Transverse colon (tissue), 4 donors: Measurements from ENCODE around the gene PPP1CA. TPM values are rescaled to one million over a fixed set of nuclear protein-coding genes. Genes with fewer than 3 reads are reported as not detected.
A peak's percentile ranks its signal among the peaks of the same experiment; 100 is the strongest.

Source experiments
- DNase-seq: peaks from one replicate; pipeline ENCODE4 v3.0.0-alpha.2; 2019
- H3K27ac ChIP-seq, 4 donors: fragments of 200-600 bp; sonication (generic); 2 replicates each; pipeline ENCODE4 v1.5.1; 2016 to 2018; ENCODE audit warnings: inconsistent platforms in 4 of 4
- H3K27me3 ChIP-seq: fragments of 200-600 bp; sonication (generic); 2 replicates; pipeline ENCODE4 v1.5.1; 2017; ENCODE audit warnings: inconsistent platforms
- H3K36me3 ChIP-seq, 4 donors: fragments of 200-600 bp; sonication (generic); 2 replicates each; pipeline ENCODE4 v1.5.1; 2017 to 2019; ENCODE audit warnings: inconsistent platforms in 4 of 4
- H3K4me1 ChIP-seq, 4 donors: fragments of 200-600 bp; sonication (generic); 2 replicates each; pipeline ENCODE4 v1.5.1; 2017 to 2020; ENCODE audit warnings: inconsistent platforms in 4 of 4
- H3K4me3 ChIP-seq, 4 donors: fragments of 200-600 bp; sonication (generic); 1 replicate in 1 of 4; 2 replicates in 3 of 4; pipeline versions ENCODE4 v1.5.1 to v1.6.1; 2017 to 2019; ENCODE audit warnings: inconsistent platforms in 4 of 4
- H3K9me3 ChIP-seq, 2 donors: fragments of 200-600 bp; sonication (generic); 2 replicates each; pipeline ENCODE4 v1.5.1; 2017 to 2019; ENCODE audit warnings: inconsistent platforms in 2 of 2
- CTCF ChIP-seq, 5 experiments: fragments of 200-600 bp in 3 of 5; fragments of 450-650 bp in 2 of 5; sonication (generic) in 3 of 5; IDR thresholded peaks; 1 replicate in 2 of 5; 2 replicates in 3 of 5; pipeline ENCODE4 v1.5.1; 2016 to 2017; ENCODE audit warnings: antibody characterized with exemption in 5 of 5, inconsistent platforms in 3 of 5, mild to moderate bottlenecking in 2 of 5, moderate library complexity in 1 of 5
- EP300 ChIP-seq: sonication (generic); formaldehyde crosslinking; IDR thresholded peaks from one replicate; pipeline ENCODE4 v1.6.1; 2017; ENCODE audit warnings: antibody characterized with exemption, low read depth
- POLR2A ChIP-seq: fragments of 450-650 bp; IDR thresholded peaks from one replicate; pipeline ENCODE4 v1.6.1; 2016; ENCODE audit warnings: antibody characterized with exemption, mild to moderate bottlenecking, moderate library complexity
- POLR2AphosphoS5 ChIP-seq, 3 donors: sonication (generic); formaldehyde crosslinking; IDR thresholded peaks; one replicate each; pipeline ENCODE4 v1.6.1; 2016; ENCODE audit warnings: antibody characterized with exemption in 3 of 3
- WGBS, 2 donors: methylation state at CpG; one replicate each; pipeline ENCODE4 v1.1.5; 2018; ENCODE audit warnings: low coverage in 1 of 2; 5-methylcytosine and 5-hydroxymethylcytosine counted together
- in situ Hi-C, 4 donors: fragments of 200-750 bp; cut with MboI; loops; one replicate each; pipeline versions ENCODE4 v1.15.0 to v1.15.1; 2017; ENCODE audit warnings: low sequenced_read_pairs in 3 of 4, low pct_ligation_motif_present in 1 of 4, low pct_unique_long_range_greater_than_20kb in 1 of 4
- intact Hi-C: fragments of 100-400 bp; cut with DNase I; formaldehyde crosslinking; loops from one replicate; pipeline ENCODE4 v1.15.1; 2023; ENCODE audit warnings: low total_unique reads
- total RNA-seq, 4 donors: library from RNA; depleted of rRNA; stranded (reverse); fragments of >200 nt; gene quantifications; one replicate each; pipeline ENCODE4 v1.1.0, GENCODE V29; 2016

Gene PPP1CA
- total RNA-seq, 4 donors from 2014 or later, result 83.0 to 251 (median 163) TPM

- 12% methylated on average over 22 of the region's 67 CpGs; no CpG with 5 or more reads in 1 of the 2 donors for WGBS, 2 donors
- peak within 1 kb of the TSS in 2 of 4 donors; percentile 29 to 40 for H3K4me3 ChIP-seq
- H3K4me1 ChIP-seq, result peaks cover 10 to 37% (median 24%) of the 10 kb centered on the region in 4 donors
- DNase-seq, result no peak
- peaks cover 32% of the 10 kb centered on the region for H3K27me3 ChIP-seq
- H3K27ac ChIP-seq, result peak within 1 kb of the TSS in 3 of 4 donors; percentile 9 to 39 (median 36)
- H3K36me3 ChIP-seq, result no peaks in the 10 kb centered on the region
- no peak for TF ChIP-seq EP300
- no peaks in the 10 kb centered on the region for H3K9me3 ChIP-seq
- intact Hi-C loops (no loop called here), in situ Hi-C loops (no loop called here)
These were observed 14.0 kb upstream of the PPP1CA start, which contains the start of gene CARNS1 for GRCh38 chr11:67415501-67416304. CARNS1 (plus strand) TSS chr11:67415678; CDS start chr11:67416200, 522 bp downstream.

GRCh38 chr11:67413266-67413849 is 11.7 kb upstream of the PPP1CA start:
- peaks cover 38% of the 10 kb centered on the region for H3K27me3 ChIP-seq
- peaks cover 0 to 29% (median 20%) of the 10 kb centered on the region in 4 donors for H3K4me1 ChIP-seq
- intact Hi-C loops (no loop called here), in situ Hi-C loops (no loop called here)
- DNase-seq, result no peak
- no peaks in the 10 kb centered on the region for H3K36me3 ChIP-seq
- TF ChIP-seq POLR2A, result no peak
- no peak for TF ChIP-seq EP300
- TF ChIP-seq POLR2AphosphoS5 (IDR thresholded peaks at IDR 0.05), result no peak
- H3K27ac ChIP-seq, result no peak overlapping the region
- H3K4me3 ChIP-seq, result no peak overlapping the region
- H3K9me3 ChIP-seq, result no peaks in the 10 kb centered on the region
- WGBS, 2 donors, result 60 to 67% methylated on average over 1 to 2 of the region's 2 CpGs

DNA sequence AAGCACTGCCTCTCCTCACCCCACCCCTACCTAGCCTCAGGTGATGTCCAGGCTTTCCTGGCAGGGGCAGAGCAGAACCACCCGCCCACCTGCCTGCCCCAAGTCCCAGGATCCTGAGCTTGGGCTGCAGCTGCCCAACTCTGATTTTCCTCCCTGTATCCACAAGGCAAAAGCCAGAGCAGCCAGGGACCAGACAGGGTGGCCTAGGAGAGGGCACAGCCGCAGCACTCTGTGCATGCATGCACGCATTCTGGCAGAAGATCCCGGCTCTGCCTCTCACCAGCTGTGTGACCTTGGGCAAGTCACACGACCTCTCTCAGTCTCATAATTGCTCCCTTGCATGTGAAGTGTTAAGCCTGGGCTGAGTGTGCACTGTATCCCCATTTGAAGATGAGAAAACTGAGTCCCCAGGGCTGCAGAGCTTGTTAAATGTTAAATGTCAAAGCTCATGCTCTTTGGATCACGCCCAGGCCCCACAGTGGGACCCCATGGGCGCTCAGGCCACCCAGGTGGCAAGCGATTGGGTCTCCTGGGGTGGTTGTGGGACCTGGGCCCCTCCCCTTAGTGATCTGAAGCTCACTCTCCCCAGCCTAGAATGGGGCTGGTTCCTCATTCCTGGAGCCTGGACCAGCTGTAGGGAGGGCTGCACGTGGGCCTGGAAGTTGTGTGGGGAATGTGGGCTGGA is 11.0 kb upstream of the PPP1CA start:
- intact Hi-C loops (no loop called here), in situ Hi-C loops (no loop called here)
- TF ChIP-seq EP300 (no peak), POLR2AphosphoS5 (IDR thresholded peaks at IDR 0.05) (no peak), POLR2A (no peak), CTCF (IDR thresholded peaks at IDR 0.05) (no peak)
- WGBS, 2 donors, result 65 to 100% methylated on average over 1 to 9 of the region's 9 CpGs
- Histone ChIP-seq H3K27ac (no peak overlapping the region), H3K27me3 (peaks cover 38% of the 10 kb centered on the region), H3K9me3 (no peaks in the 10 kb centered on the region), H3K4me1 (peaks cover 0 to 30% (median 21%) of the 10 kb centered on the region in 4 donors), H3K4me3 (no peak overlapping the region), H3K36me3 (no peaks in the 10 kb centered on the region)
- no peak for DNase-seq

GRCh38 chr11:67411785-67412152 is 10.1 kb upstream of the PPP1CA start:
- Histone ChIP-seq H3K36me3 (no peaks in the 10 kb centered on the region), H3K4me3 (no peak overlapping the region), H3K27me3 (peaks cover 38% of the 10 kb centered on the region), H3K27ac (no peak overlapping the region), H3K4me1 (peaks cover 0 to 30% (median 20%) of the 10 kb centered on the region in 4 donors), H3K9me3 (no peaks in the 10 kb centered on the region)
- WGBS, 2 donors, result 70% methylated on average over 7 of the region's 7 CpGs; no CpG with 5 or more reads in 1 of the 2 donors
- DNase-seq, result no peak
- in situ Hi-C loops, result no loop called here
- no peak for TF ChIP-seq POLR2AphosphoS5 (IDR thresholded peaks at IDR 0.05)
- TF ChIP-seq POLR2A, result no peak
- no peak for TF ChIP-seq CTCF (IDR thresholded peaks at IDR 0.05)
- intact Hi-C loops, result no loop called here
